ENCODE data around the gene ZYX. TPM values are rescaled to one million over a fixed set of nuclear protein-coding genes. Genes with fewer than 3 reads are reported as not detected.
A peak's percentile ranks its signal among the peaks of the same experiment; 100 is the strongest.

Gene ZYX
- total RNA-seq, 4 donors from 2014 or later, result 46.3 to 73.0 (median 59.3) TPM

DNA sequence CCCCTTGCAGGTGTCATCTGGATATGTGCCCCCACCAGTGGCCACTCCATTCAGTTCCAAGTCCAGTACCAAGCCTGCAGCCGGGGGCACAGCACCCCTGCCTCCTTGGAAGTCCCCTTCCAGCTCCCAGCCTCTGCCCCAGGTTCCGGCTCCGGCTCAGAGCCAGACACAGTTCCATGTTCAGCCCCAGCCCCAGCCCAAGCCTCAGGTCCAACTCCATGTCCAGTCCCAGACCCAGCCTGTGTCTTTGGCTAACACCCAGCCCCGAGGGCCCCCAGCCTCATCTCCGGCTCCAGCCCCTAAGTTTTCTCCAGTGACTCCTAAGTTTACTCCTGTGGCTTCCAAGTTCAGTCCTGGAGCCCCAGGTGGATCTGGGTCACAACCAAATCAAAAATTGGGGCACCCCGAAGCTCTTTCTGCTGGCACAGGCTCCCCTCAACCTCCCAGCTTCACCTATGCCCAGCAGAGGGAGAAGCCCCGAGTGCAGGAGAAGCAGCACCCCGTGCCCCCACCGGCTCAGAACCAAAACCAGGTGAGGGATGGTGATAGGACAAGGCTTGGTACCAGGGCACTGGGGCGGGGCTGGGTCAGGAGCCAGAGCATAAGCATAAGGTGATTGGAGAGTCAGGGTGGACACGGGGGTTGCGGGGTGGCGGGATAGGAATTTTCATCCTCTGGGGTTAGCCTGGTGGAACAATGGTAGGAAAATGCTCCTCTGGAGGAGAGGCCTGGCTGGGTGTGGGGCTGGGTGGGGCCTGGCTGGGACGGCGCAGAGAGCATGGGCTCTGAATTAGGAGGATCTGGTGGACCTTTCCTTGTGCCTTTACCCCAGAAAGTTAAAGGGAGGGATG, 1.9 kb downstream of the ZYX start:
- Histone ChIP-seq H3K4me1 (peaks cover 77% of the 10 kb centered on the region), H3K27me3 (no peaks in the 10 kb centered on the region), H3K4me3 (peak overlapping the region; percentile 74), H3K27ac (peak overlapping the region; percentile 95), H3K36me3 (peaks cover 8% of the 10 kb centered on the region), H3K9me3 (no peaks in the 10 kb centered on the region)
- TF ChIP-seq, protein P1, sequence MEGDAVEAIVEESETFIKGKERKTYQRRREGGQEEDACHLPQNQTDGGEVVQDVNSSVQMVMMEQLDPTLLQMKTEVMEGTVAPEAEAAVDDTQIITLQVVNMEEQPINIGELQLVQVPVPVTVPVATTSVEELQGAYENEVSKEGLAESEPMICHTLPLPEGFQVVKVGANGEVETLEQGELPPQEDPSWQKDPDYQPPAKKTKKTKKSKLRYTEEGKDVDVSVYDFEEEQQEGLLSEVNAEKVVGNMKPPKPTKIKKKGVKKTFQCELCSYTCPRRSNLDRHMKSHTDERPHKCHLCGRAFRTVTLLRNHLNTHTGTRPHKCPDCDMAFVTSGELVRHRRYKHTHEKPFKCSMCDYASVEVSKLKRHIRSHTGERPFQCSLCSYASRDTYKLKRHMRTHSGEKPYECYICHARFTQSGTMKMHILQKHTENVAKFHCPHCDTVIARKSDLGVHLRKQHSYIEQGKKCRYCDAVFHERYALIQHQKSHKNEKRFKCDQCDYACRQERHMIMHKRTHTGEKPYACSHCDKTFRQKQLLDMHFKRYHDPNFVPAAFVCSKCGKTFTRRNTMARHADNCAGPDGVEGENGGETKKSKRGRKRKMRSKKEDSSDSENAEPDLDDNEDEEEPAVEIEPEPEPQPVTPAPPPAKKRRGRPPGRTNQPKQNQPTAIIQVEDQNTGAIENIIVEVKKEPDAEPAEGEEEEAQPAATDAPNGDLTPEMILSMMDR (IDR thresholded peaks at IDR 0.05), result no peak
- TF ChIP-seq POLR2AphosphoS5 (IDR thresholded peaks at IDR 0.05), result no peak
- TF ChIP-seq EP300 (IDR thresholded peaks at IDR 0.05), result no peak
- TF ChIP-seq POLR2A (IDR thresholded peaks at IDR 0.05), result no peak
- DNase-seq (ENCODE audit: low spot score in 2 of 2), result no peak
- 83% methylated on average over 15 of the region's 15 CpGs for WGBS

DNA sequence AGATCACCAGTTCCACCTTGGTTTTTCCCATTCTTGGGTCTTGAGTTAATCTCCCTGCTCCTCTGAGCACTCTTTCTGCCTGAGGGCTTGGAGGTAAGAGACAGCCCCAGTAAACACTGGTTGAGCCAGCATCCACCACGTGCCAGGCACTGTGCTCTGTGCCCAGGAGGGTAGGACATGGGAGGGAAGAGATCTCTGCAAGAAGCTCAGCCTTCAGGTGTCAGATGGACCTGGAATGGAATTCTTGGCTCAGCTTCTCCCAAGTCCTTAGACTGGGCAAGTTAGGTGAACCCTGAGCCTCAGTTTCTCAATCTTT, 2.5 kb downstream of the ZYX start:
- Histone ChIP-seq H3K27me3 (no peaks in the 10 kb centered on the region), H3K9me3 (no peaks in the 10 kb centered on the region), H3K27ac (peak overlapping the region; percentile 95), H3K36me3 (peaks cover 14% of the 10 kb centered on the region), H3K4me3 (peak overlapping the region; percentile 74), H3K4me1 (peaks cover 80% of the 10 kb centered on the region)
- TF ChIP-seq POLR2AphosphoS5 (IDR thresholded peaks at IDR 0.05) (no peak), POLR2A (IDR thresholded peaks at IDR 0.05) (no peak), EP300 (IDR thresholded peaks at IDR 0.05) (no peak)
- TF ChIP-seq, protein P1 (IDR thresholded peaks at IDR 0.05), result no peak
- WGBS, result 54% methylated on average over 1 of the region's 1 CpG
- no peak for DNase-seq (ENCODE audit: low spot score in 2 of 2)

DNA sequence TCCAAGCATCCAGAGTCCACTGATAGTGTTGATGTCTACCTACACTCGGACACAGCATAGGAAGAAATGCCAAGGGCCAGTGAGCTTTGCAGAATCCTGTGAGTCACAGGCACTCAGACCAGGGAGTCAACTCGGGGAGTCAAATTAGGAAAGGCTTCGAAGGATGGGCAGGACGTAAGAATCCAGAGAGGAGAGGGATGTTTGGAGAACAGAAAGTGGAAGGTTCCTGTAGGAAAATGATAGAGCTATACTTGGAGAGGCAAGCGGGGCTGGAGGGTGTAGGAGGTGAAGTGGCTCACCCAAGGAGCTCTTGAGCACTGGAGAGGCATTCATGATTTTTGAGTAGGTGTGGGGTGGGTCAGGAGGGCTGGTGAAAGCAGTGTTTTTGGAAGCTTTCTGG, 3.0 kb downstream of the ZYX start:
- peaks cover 78% of the 10 kb centered on the region for H3K4me1 ChIP-seq
- no peaks in the 10 kb centered on the region for H3K27me3 ChIP-seq
- WGBS, result 58% methylated on average over 5 of the region's 5 CpGs
- H3K9me3 ChIP-seq, result no peaks in the 10 kb centered on the region
- H3K36me3 ChIP-seq, result peaks cover 19% of the 10 kb centered on the region
- H3K27ac ChIP-seq, result peak overlapping the region; percentile 95
- H3K4me3 ChIP-seq, result peak overlapping the region; percentile 74
- no peak for TF ChIP-seq POLR2AphosphoS5 (IDR thresholded peaks at IDR 0.05)
- TF ChIP-seq POLR2A (IDR thresholded peaks at IDR 0.05), result no peak
- no peak for TF ChIP-seq EP300 (IDR thresholded peaks at IDR 0.05)
- TF ChIP-seq, protein P1 (IDR thresholded peaks at IDR 0.05), result no peak
- DNase-seq (ENCODE audit: low spot score in 2 of 2), result no peak

DNA sequence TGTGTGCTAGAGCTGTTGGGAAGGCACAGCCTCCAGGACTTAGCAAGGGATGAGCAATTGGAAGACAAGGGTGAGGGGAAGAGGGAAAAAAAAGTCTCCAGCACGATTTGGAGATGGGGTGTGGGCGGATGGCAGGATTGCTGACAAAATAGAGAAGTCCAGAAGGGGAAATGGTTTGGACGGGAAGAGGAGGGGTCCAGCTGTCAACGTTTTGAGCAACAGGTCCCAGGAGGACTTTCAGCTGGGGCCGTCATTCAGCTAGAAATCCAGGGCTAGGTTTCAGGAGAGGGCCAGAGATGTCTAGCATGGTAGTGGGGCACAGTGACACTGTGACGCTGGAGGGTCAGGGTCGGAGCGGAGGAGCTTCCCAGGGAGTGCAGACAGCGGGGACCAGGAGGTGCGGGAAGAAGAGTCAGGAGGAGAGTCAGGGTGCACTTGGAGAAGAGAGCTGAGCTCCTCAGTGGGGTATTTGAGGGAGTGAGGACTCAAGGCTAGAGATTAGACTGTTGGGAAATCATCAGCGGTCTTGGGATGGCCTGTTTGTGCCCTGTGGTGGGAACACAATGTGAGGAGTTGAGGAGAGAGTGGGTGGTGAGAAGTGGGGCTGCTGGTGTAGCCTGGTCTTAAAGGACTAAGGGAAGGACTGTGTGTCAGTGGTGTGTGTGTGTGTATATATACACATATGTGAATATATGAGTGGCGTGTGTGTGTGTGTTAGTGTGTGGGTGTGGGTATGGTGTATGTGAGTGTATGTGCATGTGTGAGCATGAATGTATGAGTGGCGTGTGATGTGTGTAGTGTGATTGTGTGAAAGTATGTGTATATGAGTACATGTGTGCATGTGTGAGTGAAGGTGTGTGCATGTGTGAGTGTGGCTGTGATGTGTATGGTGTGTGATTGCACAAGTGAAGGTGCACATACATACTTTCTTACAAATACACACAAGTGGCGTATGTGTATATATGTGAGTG, 3.8 kb downstream of the ZYX start:
- DNase-seq (ENCODE audit: low spot score in 2 of 2), result no peak
- no peak for TF ChIP-seq POLR2AphosphoS5 (IDR thresholded peaks at IDR 0.05)
- TF ChIP-seq EP300 (IDR thresholded peaks at IDR 0.05), result no peak
- TF ChIP-seq, protein P1 (IDR thresholded peaks at IDR 0.05), result no peak
- TF ChIP-seq POLR2A (IDR thresholded peaks at IDR 0.05), result no peak
- Histone ChIP-seq H3K4me3 (peak overlapping the region; percentile 74), H3K4me1 (peaks cover 70% of the 10 kb centered on the region), H3K9me3 (no peaks in the 10 kb centered on the region), H3K27ac (peak overlapping the region; percentile 95), H3K27me3 (no peaks in the 10 kb centered on the region), H3K36me3 (peaks cover 27% of the 10 kb centered on the region)
- WGBS, result 77% methylated on average over 14 of the region's 14 CpGs

Data from suprapubic skin (tissue), 4 donors.